ENCODE measurements around the gene CA4.

The CA4 gene

DNA sequence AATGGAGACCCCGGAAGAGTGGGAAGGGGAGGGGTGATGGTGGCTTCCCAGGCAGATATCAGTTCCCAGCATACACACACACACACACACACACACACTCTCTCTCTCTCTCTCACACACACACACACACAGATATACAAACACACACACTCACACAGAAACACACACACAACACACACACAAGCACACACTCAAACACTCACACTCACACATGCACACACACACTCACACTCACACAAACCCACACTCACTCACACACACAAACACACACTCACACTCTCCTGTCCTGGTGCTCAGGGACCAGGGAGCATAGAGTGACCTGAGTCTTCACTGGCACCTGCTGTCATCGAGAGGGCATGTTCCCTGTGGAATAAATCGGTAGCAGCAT, 5.6 kb downstream of the CA4 start:
- DNase-seq (ENCODE audit: insufficient read length, low spot score): no peak
- FAIRE-seq: no peak
- TF ChIP-seq, protein P1, sequence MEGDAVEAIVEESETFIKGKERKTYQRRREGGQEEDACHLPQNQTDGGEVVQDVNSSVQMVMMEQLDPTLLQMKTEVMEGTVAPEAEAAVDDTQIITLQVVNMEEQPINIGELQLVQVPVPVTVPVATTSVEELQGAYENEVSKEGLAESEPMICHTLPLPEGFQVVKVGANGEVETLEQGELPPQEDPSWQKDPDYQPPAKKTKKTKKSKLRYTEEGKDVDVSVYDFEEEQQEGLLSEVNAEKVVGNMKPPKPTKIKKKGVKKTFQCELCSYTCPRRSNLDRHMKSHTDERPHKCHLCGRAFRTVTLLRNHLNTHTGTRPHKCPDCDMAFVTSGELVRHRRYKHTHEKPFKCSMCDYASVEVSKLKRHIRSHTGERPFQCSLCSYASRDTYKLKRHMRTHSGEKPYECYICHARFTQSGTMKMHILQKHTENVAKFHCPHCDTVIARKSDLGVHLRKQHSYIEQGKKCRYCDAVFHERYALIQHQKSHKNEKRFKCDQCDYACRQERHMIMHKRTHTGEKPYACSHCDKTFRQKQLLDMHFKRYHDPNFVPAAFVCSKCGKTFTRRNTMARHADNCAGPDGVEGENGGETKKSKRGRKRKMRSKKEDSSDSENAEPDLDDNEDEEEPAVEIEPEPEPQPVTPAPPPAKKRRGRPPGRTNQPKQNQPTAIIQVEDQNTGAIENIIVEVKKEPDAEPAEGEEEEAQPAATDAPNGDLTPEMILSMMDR (IDR thresholded peaks at IDR 0.05; ENCODE audit: insufficient read depth, missing control alignments): no peak

DNA sequence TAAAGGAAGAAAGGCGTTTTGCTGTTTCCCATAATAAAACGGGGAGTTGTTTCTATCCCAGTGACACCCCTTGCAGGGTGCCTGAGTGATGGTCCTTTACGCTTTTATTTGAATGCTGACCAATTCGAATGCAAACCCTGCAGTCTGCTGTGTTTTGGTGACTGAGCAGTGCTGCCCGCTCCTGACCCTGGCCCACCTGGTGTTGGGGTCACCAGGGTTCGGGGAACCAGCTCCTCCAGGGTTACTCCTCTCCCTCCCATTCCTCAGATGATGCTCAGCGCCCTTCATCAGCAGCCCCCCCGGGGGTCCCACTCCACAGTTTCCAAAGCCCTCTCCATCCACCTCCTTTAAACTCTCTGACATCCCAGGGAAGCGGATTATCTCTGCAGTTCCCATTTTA, 6.0 kb downstream of the CA4 start:
- DNase-seq (ENCODE audit: insufficient read length, low spot score) (no peak), FAIRE-seq (no peak)
- TF ChIP-seq, protein P1 (IDR thresholded peaks at IDR 0.05; ENCODE audit: insufficient read depth, missing control alignments): no peak

DNA sequence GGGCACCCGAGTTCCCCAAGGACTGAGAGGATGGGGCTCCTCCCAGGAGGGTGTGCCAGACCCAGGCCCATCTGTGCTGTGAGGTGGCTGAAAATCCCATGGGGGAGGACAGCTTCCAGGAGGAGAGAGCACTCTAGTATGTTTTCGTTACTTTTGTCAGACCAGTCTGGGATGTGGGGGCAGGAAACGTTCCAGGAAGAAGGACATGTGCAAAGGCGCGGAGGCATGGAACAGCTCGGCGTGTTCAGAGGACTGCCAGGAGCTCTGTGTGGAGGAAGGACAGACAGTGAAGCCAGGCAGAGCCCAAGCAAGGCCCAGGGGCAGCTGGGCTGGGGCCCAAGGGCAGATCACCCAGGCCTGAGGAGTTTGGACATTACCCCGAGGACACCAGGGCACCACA, 7.0 kb downstream of the CA4 start:
- TF ChIP-seq, protein P1 (IDR thresholded peaks at IDR 0.05; ENCODE audit: insufficient read depth, missing control alignments): no peak
- FAIRE-seq: no peak
- DNase-seq (ENCODE audit: insufficient read length, low spot score): no peak

DNA sequence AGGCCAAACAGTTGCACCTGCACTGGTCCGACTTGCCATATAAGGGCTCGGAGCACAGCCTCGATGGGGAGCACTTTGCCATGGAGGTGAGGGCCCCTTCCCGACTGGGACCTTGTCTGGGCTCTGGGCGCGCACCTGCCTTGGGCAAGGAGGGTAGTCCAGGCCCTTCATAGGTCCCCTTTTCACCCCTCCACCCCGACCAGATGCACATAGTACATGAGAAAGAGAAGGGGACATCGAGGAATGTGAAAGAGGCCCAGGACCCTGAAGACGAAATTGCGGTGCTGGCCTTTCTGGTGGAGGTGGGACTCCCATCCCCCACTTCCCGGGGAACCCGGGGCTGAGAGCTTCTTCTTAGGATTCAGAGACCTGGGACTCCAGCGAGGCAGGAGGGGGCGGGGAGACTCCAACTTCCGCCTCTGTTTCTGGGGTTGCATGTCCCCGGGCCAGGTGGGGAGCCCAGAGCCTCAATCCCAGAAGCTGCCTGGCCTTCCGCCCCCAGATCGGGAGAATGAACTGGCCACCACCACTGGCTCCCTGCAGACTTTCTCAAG, 7.8 kb downstream of the CA4 start:
- no peak for DNase-seq (ENCODE audit: insufficient read length, low spot score)
- TF ChIP-seq, protein P1 (IDR thresholded peaks at IDR 0.05; ENCODE audit: insufficient read depth, missing control alignments): no peak
- no peak for FAIRE-seq

DNA sequence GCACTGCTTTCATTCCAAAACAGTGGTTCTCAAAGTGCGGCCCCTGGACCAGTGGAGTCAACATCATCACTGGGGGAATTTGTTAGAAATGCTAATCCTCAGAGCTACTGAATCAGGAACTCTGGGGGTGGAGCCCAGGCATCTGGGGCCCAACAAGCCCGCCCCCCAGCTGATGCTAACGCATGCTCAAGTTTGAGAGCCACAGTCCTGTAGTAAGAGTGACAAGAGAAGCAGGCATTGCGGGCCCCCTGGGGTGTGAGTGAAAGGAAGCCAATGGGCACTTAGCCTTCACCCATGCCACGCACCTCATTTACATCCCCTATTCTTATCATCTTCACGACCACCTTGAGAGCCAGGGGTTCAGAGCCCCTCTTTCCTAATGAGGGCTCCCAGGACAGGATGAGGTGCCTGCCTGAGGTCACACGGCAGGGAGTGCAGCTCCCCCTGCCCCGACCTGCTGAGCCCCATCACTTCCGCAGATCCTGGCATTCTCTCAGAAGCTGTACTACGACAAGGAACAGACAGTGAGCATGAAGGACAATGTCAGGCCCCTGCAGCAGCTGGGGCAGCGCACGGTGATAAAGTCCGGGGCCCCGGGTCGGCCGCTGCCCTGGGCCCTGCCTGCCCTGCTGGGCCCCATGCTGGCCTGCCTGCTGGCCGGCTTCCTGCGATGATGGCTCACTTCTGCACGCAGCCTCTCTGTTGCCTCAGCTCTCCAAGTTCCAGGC, 9.1 kb downstream of the CA4 start:
- DNase-seq (ENCODE audit: insufficient read length, low spot score) (no peak), FAIRE-seq (no peak)
- TF ChIP-seq, protein P1 (IDR thresholded peaks at IDR 0.05; ENCODE audit: insufficient read depth, missing control alignments): no peak

DNA sequence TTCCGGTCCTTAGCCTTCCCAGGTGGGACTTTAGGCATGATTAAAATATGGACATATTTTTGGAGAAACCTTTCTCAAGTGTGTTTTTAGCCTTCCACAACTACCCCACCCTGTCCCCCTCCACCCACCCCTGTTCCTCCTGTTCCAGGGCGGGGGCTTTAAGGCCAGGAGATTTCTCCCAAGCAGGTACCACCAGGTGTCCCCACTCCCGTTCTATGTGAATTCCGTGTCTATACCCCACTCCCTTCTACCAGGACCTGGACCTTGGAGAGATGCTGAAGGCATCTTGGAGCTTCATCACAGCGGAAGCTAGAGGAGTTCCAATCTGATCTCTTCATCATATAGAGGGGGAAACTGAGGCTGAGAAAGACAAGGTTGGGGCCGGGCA, 9.7 kb downstream of the CA4 start:
- DNase-seq (ENCODE audit: insufficient read length, low spot score) (no peak), FAIRE-seq (no peak)
- TF ChIP-seq, protein P1 (IDR thresholded peaks at IDR 0.05; ENCODE audit: insufficient read depth, missing control alignments): no peak

DNA sequence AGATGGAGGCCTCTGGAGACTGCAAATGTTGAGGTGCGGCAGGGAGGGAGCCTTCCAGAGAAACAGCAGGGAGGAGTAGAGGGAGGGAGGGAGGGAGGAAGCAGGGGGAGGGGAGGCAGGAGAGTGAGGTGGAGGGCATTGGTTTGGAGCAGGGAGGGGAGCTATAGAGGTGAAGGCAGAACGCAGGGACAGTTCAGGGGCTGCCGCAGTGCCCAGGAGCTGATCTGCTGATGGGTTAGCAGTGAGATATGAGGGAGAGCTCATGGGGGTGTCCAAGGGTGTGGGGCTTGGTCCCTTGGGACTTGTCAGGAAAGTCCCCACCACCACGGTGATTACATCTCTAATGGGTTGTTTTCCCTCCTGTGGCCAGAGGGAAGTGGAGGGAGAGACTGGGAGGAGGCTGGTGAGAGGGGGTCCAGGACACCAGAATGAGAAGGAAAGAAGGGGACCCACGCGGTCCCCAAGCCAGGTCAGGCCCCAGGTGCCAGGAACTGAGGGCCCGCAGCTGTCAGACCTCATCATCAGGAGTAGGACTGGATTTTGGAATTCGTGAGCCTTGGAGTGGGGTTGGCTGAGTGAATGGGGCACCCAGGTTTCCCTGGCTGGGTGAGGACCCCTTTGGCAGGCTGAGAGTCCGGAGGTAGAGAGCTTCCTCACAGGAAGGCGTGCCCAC, 11.2 kb downstream of the CA4 start:
- FAIRE-seq: no peak
- TF ChIP-seq, protein P1 (IDR thresholded peaks at IDR 0.05; ENCODE audit: insufficient read depth, missing control alignments): no peak
- no peak for DNase-seq (ENCODE audit: insufficient read length, low spot score)
